Stomach (tissue), 4 donors: ENCODE data around the gene LLGL1.

Experiments used
- CTCF ChIP-seq, 7 experiments: fragments of 450-650 bp in 4 of 7; fragments of 200-600 bp in 3 of 7; sonication (generic) in 3 of 7; IDR thresholded peaks; one replicate each; pipeline ENCODE4 v1.5.1; 2016 to 2019; ENCODE audit warnings: antibody characterized with exemption in 7 of 7, control low read depth in 2 of 7, mild to moderate bottlenecking in 1 of 7
- POLR2A ChIP-seq, 4 donors: fragments of 450-650 bp; IDR thresholded peaks; one replicate each; pipeline ENCODE4 v1.6.1; 2016; ENCODE audit warnings: antibody characterized with exemption in 4 of 4, control low read depth in 2 of 4, mild to moderate bottlenecking in 1 of 4, moderate library complexity in 1 of 4

- no peak for TF ChIP-seq CTCF (IDR thresholded peaks at IDR 0.05)
- no peak for TF ChIP-seq POLR2A (IDR thresholded peaks at IDR 0.05)
Measured at GRCh38 chr17:18208092-18208491, 17.3 kb upstream of the LLGL1 start.
